Sigmoid colon (tissue), 4 donors: ENCODE results near the gene PRDM13.

Experiments used
- CTCF ChIP-seq, 4 experiments: fragments of 450-650 bp in 3 of 4; fragments of 200-600 bp in 1 of 4; IDR thresholded peaks; one replicate each; pipeline ENCODE4 v1.5.1; 2016 to 2019; ENCODE audit warnings: antibody characterized with exemption in 4 of 4, mild to moderate bottlenecking in 3 of 4, moderate library complexity in 2 of 4
- POLR2A ChIP-seq, 2 donors: fragments of 450-650 bp; IDR thresholded peaks; one replicate each; pipeline ENCODE4 v1.6.1; 2016; ENCODE audit warnings: antibody characterized with exemption in 2 of 2, mild to moderate bottlenecking in 2 of 2, moderate library complexity in 2 of 2
- POLR2AphosphoS5 ChIP-seq, 4 donors: sonication (generic); formaldehyde crosslinking; IDR thresholded peaks; one replicate each; pipeline ENCODE4 v1.6.1; 2017; ENCODE audit warnings: antibody characterized with exemption in 4 of 4

- TF ChIP-seq CTCF (IDR thresholded peaks at IDR 0.05) (no peak), POLR2AphosphoS5 (IDR thresholded peaks at IDR 0.05) (no peak), POLR2A (IDR thresholded peaks at IDR 0.05) (no peak)
Observed at GRCh38 chr6:99619409-99619762, 12.8 kb downstream of the PRDM13 start.
